ENCODE results near the gene IQCH.

IQCH gene

DNA sequence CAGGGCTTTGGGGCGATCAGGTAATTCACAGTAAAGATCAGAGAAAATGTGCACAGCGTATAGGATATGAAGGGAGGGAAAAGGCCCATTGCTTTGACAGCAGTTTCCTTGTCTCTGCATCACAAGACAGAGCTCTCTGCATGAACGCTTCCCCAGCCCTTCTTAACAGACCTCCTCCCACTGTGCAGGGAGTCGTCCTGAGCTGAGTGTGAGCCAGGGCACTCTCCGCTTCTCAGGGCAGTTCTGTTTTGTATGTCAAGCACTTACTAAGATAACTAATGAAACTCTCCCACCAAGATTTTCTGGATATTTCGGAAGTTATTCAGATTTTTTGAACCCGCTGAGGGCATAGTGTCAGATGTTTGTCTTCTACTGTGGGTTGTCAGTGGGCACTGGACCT, 160.6 kb downstream of the IQCH start:
- TF ChIP-seq FOXP2 (optimal IDR thresholded peaks at IDR 0.05; ENCODE audit: borderline replicate concordance, extremely low read depth, extremely low read length, insufficient read depth): no peak
- TF ChIP-seq, protein P1, sequence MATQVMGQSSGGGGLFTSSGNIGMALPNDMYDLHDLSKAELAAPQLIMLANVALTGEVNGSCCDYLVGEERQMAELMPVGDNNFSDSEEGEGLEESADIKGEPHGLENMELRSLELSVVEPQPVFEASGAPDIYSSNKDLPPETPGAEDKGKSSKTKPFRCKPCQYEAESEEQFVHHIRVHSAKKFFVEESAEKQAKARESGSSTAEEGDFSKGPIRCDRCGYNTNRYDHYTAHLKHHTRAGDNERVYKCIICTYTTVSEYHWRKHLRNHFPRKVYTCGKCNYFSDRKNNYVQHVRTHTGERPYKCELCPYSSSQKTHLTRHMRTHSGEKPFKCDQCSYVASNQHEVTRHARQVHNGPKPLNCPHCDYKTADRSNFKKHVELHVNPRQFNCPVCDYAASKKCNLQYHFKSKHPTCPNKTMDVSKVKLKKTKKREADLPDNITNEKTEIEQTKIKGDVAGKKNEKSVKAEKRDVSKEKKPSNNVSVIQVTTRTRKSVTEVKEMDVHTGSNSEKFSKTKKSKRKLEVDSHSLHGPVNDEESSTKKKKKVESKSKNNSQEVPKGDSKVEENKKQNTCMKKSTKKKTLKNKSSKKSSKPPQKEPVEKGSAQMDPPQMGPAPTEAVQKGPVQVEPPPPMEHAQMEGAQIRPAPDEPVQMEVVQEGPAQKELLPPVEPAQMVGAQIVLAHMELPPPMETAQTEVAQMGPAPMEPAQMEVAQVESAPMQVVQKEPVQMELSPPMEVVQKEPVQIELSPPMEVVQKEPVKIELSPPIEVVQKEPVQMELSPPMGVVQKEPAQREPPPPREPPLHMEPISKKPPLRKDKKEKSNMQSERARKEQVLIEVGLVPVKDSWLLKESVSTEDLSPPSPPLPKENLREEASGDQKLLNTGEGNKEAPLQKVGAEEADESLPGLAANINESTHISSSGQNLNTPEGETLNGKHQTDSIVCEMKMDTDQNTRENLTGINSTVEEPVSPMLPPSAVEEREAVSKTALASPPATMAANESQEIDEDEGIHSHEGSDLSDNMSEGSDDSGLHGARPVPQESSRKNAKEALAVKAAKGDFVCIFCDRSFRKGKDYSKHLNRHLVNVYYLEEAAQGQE (IDR thresholded peaks at IDR 0.05; ENCODE audit: insufficient read depth in 1 of 2, low read depth in 2 of 2, low read length in 2 of 2): no peak
- TF ChIP-seq SIN3A (IDR thresholded peaks at IDR 0.05; ENCODE audit: borderline replicate concordance, insufficient read depth, low read length): no peak
- no peak for TF ChIP-seq TAF1 (IDR thresholded peaks at IDR 0.05; ENCODE audit: borderline replicate concordance, insufficient read depth, low read length)
- TF ChIP-seq POLR2AphosphoS5 (IDR thresholded peaks at IDR 0.05; ENCODE audit: low read depth, low read length): no peak

DNA sequence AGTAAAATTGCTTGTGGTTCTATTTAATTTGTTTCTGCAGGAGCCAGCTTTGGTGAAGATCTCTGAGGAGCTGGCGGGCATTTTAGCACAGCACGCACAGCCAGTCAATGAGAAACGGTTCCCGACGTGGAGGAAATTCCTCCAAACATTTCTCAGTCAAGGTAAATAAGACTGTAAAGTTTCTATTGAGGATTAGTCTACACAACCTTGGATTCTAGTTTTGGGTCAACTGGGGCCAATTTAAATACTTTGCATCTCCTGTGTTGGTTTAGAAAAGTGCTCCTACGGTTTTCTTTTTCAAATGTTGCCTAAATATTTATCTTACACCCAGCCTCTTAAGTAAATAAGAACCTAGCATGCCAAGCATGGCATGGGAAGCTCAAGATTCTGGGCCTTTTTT, 162.3 kb downstream of the IQCH start:
- no peak for TF ChIP-seq SIN3A (IDR thresholded peaks at IDR 0.05; ENCODE audit: borderline replicate concordance, insufficient read depth, low read length)
- no peak for TF ChIP-seq POLR2AphosphoS5 (IDR thresholded peaks at IDR 0.05; ENCODE audit: low read depth, low read length)
- TF ChIP-seq, protein P1 (IDR thresholded peaks at IDR 0.05; ENCODE audit: insufficient read depth in 1 of 2, low read depth in 2 of 2, low read length in 2 of 2): no peak

DNA sequence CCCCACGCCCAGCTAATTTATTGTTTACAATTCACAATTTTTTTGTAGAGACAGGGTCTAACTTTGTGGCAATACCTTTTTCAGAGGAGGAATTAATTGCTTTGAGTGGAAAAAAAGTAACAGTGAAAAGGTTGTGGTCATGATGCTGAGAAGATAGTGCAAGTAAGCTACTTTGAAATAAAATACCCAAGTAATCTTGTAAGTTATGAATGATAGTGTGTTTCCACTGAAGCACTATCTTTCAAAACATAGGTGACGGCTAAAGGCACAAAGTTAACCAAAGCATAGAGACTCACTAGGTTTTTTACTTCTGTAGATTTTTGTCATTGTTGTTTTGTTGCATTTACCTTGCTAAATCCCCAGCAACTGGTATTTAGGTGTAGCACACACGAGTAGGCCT, 165.1 kb downstream of the IQCH start:
- no peak for TF ChIP-seq FOXP2 (optimal IDR thresholded peaks at IDR 0.05; ENCODE audit: borderline replicate concordance, extremely low read depth, extremely low read length, insufficient read depth)
- TF ChIP-seq, protein P1 (IDR thresholded peaks at IDR 0.05; ENCODE audit: insufficient read depth in 1 of 2, low read depth in 2 of 2, low read length in 2 of 2): no peak
- TF ChIP-seq TAF1 (IDR thresholded peaks at IDR 0.05; ENCODE audit: borderline replicate concordance, insufficient read depth, low read length): no peak
- no peak for TF ChIP-seq SIN3A (IDR thresholded peaks at IDR 0.05; ENCODE audit: borderline replicate concordance, insufficient read depth, low read length)
- no peak for TF ChIP-seq POLR2AphosphoS5 (IDR thresholded peaks at IDR 0.05; ENCODE audit: low read depth, low read length)

DNA sequence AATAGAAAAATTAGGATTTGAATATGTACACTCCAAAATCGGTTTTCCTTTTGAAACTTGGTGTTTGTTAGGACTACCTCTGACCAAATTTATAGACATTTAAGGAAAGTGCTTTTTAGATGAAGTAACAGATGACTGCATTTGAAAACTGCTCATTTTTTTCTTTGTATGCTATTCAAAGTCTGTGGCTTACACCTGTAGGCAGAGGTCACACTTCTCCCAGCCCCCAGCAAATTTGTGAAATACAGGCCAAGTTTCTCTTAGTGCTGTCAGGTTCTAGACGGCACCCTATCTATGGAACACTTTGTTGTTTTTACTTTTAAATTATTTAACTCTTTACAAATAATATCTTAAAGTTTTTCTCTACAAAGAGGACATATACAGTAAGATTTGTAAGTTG, 165.6 kb downstream of the IQCH start:
- TF ChIP-seq, protein P1 (IDR thresholded peaks at IDR 0.05; ENCODE audit: insufficient read depth in 1 of 2, low read depth in 2 of 2, low read length in 2 of 2): no peak
- TF ChIP-seq FOXP2 (optimal IDR thresholded peaks at IDR 0.05; ENCODE audit: borderline replicate concordance, extremely low read depth, extremely low read length, insufficient read depth) (no peak), SIN3A (IDR thresholded peaks at IDR 0.05; ENCODE audit: borderline replicate concordance, insufficient read depth, low read length) (no peak), POLR2AphosphoS5 (IDR thresholded peaks at IDR 0.05; ENCODE audit: low read depth, low read length) (no peak), TAF1 (IDR thresholded peaks at IDR 0.05; ENCODE audit: borderline replicate concordance, insufficient read depth, low read length) (no peak)

DNA sequence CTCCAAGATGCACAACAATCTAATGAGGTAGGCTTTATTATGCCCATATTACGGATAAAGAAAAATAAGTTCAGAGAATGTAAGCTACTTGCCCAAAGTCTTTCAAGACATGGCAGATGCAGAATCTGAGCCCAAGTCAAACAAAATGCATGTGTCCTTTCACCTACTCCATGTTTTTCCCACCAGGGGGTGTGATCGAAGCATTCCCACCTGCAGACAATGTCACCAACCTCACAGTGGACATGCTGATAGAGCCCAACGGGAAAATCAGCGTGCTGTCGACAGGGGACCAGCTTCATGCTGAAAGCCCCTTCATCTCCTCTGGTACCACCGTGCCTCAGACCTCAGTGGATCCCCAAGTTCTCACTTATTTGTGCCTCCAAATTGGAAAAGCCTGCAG, 166.5 kb downstream of the IQCH start:
- TF ChIP-seq FOXP2 (optimal IDR thresholded peaks at IDR 0.05; ENCODE audit: borderline replicate concordance, extremely low read depth, extremely low read length, insufficient read depth): no peak
- no peak for TF ChIP-seq TAF1 (IDR thresholded peaks at IDR 0.05; ENCODE audit: borderline replicate concordance, insufficient read depth, low read length)
- TF ChIP-seq POLR2AphosphoS5 (IDR thresholded peaks at IDR 0.05; ENCODE audit: low read depth, low read length): no peak
- TF ChIP-seq, protein P1 (IDR thresholded peaks at IDR 0.05; ENCODE audit: insufficient read depth in 1 of 2, low read depth in 2 of 2, low read length in 2 of 2): no peak
- no peak for TF ChIP-seq SIN3A (IDR thresholded peaks at IDR 0.05; ENCODE audit: borderline replicate concordance, insufficient read depth, low read length)

Data from PFSK-1 (cell line).